ENCODE results near the gene INTS11.
A peak's percentile ranks its signal among the peaks of the same experiment; 100 is the strongest.

The INTS11 gene

GRCh38 chr1:1299686-1300351 lies 24.6 kb downstream of the INTS11 start:
- DNase-seq (ENCODE audit: low read depth), result no peak

GRCh38 chr1:1298861-1299685 lies 25.4 kb downstream of the INTS11 start:
- no peak for DNase-seq (ENCODE audit: low read depth)

GRCh38 chr1:1297802-1298424 lies 26.5 kb downstream of the INTS11 start:
- DNase-seq (ENCODE audit: low read depth), result no peak

GRCh38 chr1:1296070-1297061 lies 28.1 kb downstream of the INTS11 start:
- no peak for DNase-seq (ENCODE audit: low read depth)

GRCh38 chr1:1295154-1295923 lies 29.1 kb downstream of the INTS11 start:
- no peak for DNase-seq (ENCODE audit: low read depth)

GRCh38 chr1:1294250-1294890 lies 30.1 kb downstream of the INTS11 start:
- no peak for DNase-seq (ENCODE audit: low read depth)

GRCh38 chr1:1293263-1294249 lies 30.9 kb downstream of the INTS11 start:
- no peak for DNase-seq (ENCODE audit: low read depth)

- DNase-seq (ENCODE audit: low read depth), result no peak
Observed at GRCh38 chr1:1292851-1293250, 31.6 kb downstream of the INTS11 start.

- DNase-seq (ENCODE audit: low read depth), result no peak
Observed at GRCh38 chr1:1292442-1292779, 32.0 kb downstream of the INTS11 start.

- DNase-seq (ENCODE audit: low read depth), result peak; percentile 35
Observed at GRCh38 chr1:1291548-1292441, 32.7 kb downstream of the INTS11 start.

- no peak for DNase-seq (ENCODE audit: low read depth)
Observed at GRCh38 chr1:1291023-1291528, 33.4 kb downstream of the INTS11 start.

- no peak for DNase-seq (ENCODE audit: low read depth)
Observed at GRCh38 chr1:1290238-1290731, 34.2 kb downstream of the INTS11 start.

GRCh38 chr1:1287288-1288110 lies 37.0 kb downstream of the INTS11 start:
- DNase-seq (ENCODE audit: low read depth), result no peak

GRCh38 chr1:1286313-1287261 lies 37.9 kb downstream of the INTS11 start:
- DNase-seq (ENCODE audit: low read depth), result no peak

GRCh38 chr1:1285611-1286311 lies 38.7 kb downstream of the INTS11 start:
- no peak for DNase-seq (ENCODE audit: low read depth)
